Measurements from ENCODE around the gene RASAL1.

RASAL1 gene

DNA sequence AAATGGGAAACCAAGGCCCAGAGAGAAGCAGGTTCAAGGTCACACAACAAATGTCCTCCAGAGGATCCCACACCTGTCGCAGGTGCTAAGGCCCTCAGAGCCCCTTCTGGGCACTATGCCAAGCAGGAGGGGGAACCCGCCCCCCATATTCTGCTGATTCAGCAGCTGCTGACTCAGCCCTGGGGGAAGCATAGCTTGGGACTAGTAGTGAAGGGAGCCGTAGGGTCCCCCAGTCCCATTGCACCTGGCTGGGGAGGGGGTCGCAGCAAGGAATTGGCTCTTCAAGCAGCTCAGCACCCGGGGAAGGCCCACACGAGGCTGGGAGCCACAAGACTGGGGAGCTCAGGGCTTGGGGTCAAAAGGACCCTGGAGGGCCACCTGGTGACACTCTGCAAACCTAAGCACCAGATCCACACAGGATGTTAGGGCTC is 1.0 kb downstream of the RASAL1 start:
- H3K4me3 ChIP-seq (ENCODE audit: low read depth, low read length): no peak overlapping the region
- TF ChIP-seq MYC (IDR thresholded peaks at IDR 0.05; ENCODE audit: low read depth, low read length) (no peak), POLR2A (IDR thresholded peaks at IDR 0.05; ENCODE audit: extremely low read depth, insufficient read length) (no peak)
- TF ChIP-seq, protein P1, sequence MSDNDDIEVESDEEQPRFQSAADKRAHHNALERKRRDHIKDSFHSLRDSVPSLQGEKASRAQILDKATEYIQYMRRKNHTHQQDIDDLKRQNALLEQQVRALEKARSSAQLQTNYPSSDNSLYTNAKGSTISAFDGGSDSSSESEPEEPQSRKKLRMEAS (IDR thresholded peaks at IDR 0.05; ENCODE audit: low read depth, low read length): no peak
- TF ChIP-seq, protein P2, sequence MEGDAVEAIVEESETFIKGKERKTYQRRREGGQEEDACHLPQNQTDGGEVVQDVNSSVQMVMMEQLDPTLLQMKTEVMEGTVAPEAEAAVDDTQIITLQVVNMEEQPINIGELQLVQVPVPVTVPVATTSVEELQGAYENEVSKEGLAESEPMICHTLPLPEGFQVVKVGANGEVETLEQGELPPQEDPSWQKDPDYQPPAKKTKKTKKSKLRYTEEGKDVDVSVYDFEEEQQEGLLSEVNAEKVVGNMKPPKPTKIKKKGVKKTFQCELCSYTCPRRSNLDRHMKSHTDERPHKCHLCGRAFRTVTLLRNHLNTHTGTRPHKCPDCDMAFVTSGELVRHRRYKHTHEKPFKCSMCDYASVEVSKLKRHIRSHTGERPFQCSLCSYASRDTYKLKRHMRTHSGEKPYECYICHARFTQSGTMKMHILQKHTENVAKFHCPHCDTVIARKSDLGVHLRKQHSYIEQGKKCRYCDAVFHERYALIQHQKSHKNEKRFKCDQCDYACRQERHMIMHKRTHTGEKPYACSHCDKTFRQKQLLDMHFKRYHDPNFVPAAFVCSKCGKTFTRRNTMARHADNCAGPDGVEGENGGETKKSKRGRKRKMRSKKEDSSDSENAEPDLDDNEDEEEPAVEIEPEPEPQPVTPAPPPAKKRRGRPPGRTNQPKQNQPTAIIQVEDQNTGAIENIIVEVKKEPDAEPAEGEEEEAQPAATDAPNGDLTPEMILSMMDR (IDR thresholded peaks at IDR 0.05; ENCODE audit: low read depth, low read length): no peak
- DNase-seq (ENCODE audit: low read depth): no peak

GRCh38 chr12:113134071-113134470 is 1.5 kb downstream of the RASAL1 start:
- TF ChIP-seq POLR2A (IDR thresholded peaks at IDR 0.05; ENCODE audit: extremely low read depth, insufficient read length) (no peak), MYC (IDR thresholded peaks at IDR 0.05; ENCODE audit: low read depth, low read length) (no peak)
- TF ChIP-seq, protein P2 (IDR thresholded peaks at IDR 0.05; ENCODE audit: low read depth, low read length): no peak
- TF ChIP-seq, protein P1 (IDR thresholded peaks at IDR 0.05; ENCODE audit: low read depth, low read length): no peak
- DNase-seq (ENCODE audit: low read depth): no peak
- no peak overlapping the region for H3K4me3 ChIP-seq (ENCODE audit: low read depth, low read length)

DNA sequence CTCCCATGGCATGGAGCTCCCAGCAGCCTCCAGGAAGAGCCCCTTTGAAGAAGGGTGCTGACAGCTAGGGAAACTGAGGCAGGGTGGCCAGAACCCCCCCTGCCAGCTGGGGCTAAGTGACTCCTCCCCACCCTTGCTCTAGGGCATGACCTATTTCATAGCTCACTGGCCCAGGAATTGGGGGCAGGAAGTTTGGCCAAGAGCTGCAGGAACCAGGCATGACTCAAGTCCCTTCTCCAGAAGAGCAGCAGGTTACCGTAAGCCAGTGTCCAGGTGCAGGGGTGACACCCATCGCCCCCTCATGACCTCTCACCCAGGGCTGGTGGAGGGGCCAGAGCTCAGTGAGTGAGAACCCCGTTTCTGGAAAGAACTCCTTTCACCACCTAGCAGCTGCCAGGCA is 1.9 kb downstream of the RASAL1 start:
- no peak for DNase-seq (ENCODE audit: low read depth)

GRCh38 chr12:113133036-113133435 is 2.5 kb downstream of the RASAL1 start:
- TF ChIP-seq MYC (IDR thresholded peaks at IDR 0.05; ENCODE audit: low read depth, low read length) (no peak), POLR2A (IDR thresholded peaks at IDR 0.05; ENCODE audit: extremely low read depth, insufficient read length) (no peak)
- TF ChIP-seq, protein P2 (IDR thresholded peaks at IDR 0.05; ENCODE audit: low read depth, low read length): no peak
- TF ChIP-seq, protein P1 (IDR thresholded peaks at IDR 0.05; ENCODE audit: low read depth, low read length): no peak
- peak; percentile 53 for DNase-seq (ENCODE audit: low read depth)
- H3K4me3 ChIP-seq (ENCODE audit: low read depth, low read length): no peak overlapping the region

More for the DNA sequence above, 1.9 kb downstream of the RASAL1 start:
- TF ChIP-seq, protein P2 (IDR thresholded peaks at IDR 0.05; ENCODE audit: low read depth, low read length): no peak
- TF ChIP-seq MYC (IDR thresholded peaks at IDR 0.05; ENCODE audit: low read depth, low read length): no peak
- TF ChIP-seq, protein P1 (IDR thresholded peaks at IDR 0.05; ENCODE audit: low read depth, low read length): no peak
- TF ChIP-seq POLR2A (IDR thresholded peaks at IDR 0.05; ENCODE audit: extremely low read depth, insufficient read length): no peak
- no peak overlapping the region for H3K4me3 ChIP-seq (ENCODE audit: low read depth, low read length)

- DNase-seq (ENCODE audit: low read depth): peak; percentile 53
- no peak overlapping the region for H3K4me3 ChIP-seq (ENCODE audit: low read depth, low read length)
- TF ChIP-seq MYC (IDR thresholded peaks at IDR 0.05; ENCODE audit: low read depth, low read length) (no peak), POLR2A (IDR thresholded peaks at IDR 0.05; ENCODE audit: extremely low read depth, insufficient read length) (no peak)
- TF ChIP-seq, protein P1 (IDR thresholded peaks at IDR 0.05; ENCODE audit: low read depth, low read length): no peak
- TF ChIP-seq, protein P2 (IDR thresholded peaks at IDR 0.05; ENCODE audit: low read depth, low read length): no peak
Observed at GRCh38 chr12:113131556-113131955, 4.0 kb downstream of the RASAL1 start.
